Raji (cell line): ENCODE measurements around the gene HSD17B12.

Experiments
- POLR2A ChIP-seq: IDR thresholded peaks from 2 replicates; pipeline ENCODE4 v1.6.1; 2011; ENCODE audit warnings: low read depth, low read length, control low read depth; ENCODE audit not compliant: insufficient read depth

Gene HSD17B12

DNA sequence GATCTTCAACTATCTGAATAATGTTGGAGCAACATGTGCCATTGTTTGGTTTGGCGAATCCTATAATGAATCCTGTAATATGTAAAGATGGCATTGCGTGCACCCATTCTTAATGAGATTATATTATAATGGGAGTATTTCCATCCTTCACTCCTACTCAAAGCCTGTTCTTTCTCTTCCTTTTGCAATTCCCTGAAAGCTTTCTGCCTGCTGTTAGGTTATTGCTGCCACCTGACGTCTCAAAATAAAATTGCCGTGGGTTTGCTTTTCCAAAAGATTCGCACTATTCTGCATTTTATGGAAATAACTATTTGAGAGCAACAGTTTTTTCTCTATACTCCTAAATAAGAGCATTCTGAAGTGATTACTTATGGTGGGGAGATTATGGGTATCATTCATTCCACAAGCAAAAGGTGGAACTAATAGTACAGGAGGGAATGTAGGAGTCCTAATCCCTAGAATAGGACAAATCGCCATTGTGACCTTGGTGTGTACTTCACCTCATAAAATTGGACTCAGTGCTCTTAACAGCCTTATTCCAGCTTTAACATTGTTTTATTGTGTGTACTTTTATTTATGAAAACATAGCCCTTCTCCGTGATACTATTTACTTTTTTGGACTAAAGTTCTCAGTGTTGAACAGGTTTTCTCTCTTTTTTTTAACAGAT is 130.5 kb downstream of the HSD17B12 start:
- TF ChIP-seq POLR2A = no peak

DNA sequence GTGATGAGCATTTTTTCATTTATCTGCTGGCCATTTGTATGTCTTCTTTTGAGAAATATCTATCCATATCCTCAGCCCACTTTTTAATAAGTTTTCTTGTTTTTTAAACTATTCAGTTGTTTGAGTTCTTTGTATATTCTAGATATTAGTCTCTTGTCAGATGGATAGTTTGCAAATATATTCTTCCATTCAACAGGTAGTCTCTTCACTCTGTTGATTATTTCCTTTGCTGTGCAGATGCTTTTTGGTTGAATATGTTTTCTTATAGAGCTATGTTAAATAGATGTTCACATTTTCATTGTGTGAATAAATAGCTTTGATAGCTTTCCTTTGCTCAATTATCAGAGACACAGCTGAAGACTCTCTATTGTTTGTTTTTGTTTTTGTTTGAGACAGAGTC is 131.9 kb downstream of the HSD17B12 start:
- no peak for TF ChIP-seq POLR2A

DNA sequence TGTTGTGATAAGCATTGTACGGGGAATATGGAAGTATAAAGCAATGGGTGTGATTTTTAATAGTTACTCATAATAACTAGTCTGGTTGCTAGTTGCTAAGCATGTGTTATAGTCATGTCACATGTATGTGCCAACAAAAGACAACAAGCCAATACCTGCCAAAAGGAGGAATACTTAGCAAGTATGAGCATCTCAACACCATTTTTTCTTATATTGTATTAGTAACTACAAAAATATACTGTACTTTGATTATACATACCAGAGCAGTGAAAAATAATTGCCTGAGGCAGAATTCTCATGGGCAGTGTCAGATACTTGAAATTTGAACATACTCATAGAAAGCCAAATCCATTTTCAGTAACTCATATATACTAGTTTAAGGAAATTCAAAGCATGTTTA is 137.7 kb downstream of the HSD17B12 start:
- TF ChIP-seq POLR2A = no peak

DNA sequence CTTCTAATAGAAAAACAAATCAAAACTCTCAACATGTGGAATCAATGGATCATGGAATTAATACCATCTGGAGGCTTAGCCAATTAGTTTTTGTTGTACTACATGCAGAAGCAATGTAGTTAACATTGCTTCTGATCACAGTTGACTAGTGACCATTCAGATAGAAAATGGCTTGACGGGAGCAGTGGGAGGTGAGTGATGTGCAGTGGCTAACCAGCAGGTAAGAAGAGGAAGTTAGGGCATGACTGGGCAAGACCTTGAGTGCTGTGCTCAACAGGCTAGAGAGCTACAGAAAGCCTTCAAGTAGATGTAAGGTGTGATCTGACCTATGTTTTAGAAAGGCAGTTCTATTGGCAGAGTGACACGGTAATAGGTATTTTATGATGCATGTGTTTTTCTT is 139.4 kb downstream of the HSD17B12 start:
- no peak for TF ChIP-seq POLR2A

DNA sequence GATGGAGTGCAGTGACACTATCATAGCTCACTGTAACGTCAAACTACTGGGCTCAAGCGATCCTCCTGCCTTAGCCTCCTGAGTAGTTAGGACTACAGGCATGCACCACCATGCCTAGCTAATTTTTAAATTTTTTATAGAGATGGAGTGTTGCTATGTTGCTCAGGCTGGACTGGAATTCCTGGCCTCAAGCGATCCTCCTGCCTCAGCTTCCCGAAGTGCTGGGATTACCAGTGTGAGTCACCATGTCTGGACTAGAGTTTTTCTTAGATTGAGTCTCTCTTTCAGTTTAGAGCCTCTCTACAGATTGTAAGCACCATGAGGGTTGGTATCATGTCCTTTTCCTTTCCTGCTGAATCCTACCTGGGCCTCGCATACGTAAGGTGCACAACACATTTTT is 142.8 kb downstream of the HSD17B12 start:
- TF ChIP-seq POLR2A = no peak

DNA sequence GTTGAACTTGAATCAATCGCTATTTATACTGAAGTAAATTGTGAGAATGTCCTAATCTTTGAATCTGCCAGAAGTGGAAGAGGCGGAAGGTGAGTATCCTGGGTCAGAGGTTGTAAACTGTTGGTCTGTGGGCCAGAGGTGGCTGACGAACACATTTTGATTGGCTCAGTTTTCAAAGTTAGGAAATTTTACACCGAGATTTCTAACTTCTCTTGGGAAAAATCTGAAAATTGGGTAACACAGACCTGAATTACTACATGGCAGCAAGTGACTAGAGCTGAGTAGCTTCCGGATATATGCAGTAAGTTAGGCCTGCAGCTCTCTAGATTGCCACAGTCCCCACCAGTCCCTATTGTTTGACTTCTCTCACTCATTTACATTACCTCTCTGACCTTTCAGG is 143.3 kb downstream of the HSD17B12 start:
- TF ChIP-seq POLR2A = no peak

DNA sequence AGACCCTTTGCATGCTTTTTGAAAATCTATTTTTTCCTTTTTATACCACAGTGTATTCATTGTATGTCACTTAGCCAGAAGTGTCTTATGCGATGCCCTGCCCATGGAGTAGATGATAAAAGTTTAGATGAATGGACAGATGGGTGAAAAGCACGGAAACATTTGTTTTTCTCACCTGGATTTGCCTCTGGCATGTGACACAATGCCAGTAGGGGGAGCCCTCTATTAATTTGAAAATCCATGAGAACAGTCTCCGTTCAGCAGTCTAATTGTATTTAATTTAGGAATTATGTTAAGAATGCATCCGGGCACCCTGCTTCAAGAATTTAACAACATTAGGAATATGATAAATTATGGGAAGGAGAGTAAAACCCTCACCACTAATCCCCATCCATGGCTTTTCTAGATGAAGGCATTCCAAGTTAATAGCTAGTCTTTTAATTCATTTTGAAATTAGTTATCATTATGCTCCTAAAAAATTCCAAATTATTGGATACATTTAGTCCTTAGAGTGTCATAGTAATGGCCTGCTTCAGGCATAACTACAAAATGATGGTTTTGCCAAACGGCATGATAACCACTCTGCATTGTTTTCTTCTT is 144.8 kb downstream of the HSD17B12 start:
- no peak for TF ChIP-seq POLR2A

DNA sequence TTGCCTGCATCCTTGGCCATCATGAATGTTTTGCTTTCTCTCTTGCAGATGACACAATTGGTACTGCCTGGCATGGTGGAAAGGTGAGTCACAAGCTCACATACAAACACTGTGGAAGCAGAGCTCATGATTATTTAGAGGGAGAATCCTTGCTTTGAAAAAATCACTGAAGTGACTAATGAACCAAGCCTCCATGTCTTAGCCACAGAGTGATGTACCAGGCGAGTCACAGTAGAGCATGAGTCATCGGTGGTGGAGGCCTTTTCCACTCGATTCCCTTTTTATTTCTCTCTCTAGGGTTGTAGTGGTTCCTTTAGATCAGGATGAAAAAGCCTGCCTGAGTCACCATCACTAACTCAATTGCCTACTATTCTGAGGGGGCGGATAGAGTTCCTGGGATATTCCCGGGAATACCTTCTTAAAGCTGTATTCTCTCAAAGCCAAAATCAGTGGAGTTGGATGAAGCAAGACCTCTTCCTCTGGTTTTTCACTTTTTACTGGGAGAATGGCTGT is 150.4 kb downstream of the HSD17B12 start:
- TF ChIP-seq POLR2A = no peak

DNA sequence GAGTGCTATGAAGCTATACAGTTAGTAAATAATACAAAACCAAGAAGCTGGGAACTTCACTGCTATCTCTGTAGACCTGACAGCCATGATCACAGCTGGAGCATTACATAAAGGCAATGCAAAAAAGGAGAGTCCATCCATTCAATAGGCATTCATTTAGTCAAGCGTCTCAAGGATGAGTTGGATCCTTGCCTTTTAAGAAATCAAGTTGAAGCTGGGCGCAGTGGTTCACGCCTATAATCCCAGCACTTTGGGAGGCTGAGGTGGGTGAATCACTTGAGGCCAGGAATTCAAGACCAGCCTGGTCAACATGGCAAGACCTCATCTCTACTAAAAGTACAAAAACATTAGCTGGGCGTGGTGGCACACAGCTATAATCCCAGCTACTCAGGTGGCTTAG is 152.0 kb downstream of the HSD17B12 start:
- TF ChIP-seq POLR2A = no peak

DNA sequence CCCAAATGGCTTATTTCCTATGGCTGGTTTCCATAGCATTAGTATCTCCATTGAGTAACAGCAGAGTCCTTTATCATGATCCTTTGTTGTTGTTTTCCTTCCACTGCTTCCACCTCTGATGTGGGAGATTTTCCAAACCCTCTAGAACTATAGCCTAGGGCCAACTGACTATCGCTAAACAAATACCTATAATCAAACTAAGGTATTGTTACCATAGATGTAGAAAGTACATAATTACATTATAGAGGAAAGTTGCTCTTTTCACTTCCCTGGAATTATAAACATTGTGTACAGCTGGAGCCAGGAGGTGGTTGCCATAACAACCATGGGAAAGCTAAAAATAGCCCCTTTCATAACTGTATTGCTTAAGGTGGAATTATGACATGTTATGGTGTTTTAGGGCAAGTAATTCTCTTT is 153.1 kb downstream of the HSD17B12 start:
- TF ChIP-seq POLR2A = no peak

DNA sequence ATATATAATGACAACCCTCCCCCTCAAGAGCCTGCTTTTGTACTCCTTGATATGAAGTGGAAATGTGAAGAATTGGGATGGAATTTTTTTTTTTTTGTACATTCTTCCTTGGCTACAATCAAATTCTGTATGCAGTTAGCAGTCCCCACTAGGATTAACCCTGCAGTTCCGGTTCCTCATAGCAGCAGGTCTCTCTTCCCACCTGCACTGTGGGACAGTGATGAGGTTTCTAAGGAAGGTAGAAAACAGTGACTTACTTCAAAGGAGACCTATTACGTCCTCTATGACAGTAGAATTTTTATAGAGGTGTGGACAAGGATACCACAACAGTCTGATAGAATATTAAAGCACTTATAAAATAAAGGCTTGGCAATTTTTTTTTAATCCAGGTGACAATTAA is 153.7 kb downstream of the HSD17B12 start:
- TF ChIP-seq POLR2A = no peak

DNA sequence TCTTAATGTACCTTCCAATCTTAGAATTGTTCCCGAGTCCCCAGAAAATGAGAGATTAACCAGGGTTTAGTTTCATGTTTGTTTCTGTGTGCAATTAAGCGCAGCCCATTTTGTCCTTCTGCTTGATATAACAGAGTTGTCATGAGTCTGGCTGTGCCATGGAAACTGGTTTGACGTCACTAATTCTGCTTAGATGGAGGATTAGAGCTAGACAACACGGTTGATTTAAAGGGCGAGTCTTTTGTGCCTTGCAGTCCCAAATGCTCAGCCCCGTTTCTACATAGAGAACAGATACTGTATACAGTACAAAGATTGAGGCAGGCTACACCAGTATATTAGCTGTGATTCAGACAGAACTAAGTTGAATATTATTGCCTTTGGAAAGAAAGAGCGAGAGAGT is 154.6 kb downstream of the HSD17B12 start:
- no peak for TF ChIP-seq POLR2A

DNA sequence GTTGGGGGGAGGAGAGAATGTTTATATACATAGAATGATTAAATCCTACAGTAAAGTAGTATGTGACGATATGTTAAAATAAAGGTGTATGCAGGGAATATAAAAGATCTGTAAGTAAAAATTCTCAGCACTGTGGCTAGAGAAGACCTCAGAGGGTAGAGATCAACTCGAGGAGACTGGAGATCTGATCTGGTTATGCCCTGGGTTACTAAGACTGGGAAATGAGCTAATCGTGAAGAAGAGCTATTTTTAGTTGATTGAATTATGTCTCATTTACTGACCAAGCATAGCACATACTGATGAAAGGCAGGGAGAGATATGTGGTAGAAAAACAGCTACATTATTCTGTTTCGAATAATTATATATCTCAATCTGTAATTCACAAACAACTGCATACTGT is 157.3 kb downstream of the HSD17B12 start:
- no peak for TF ChIP-seq POLR2A

DNA sequence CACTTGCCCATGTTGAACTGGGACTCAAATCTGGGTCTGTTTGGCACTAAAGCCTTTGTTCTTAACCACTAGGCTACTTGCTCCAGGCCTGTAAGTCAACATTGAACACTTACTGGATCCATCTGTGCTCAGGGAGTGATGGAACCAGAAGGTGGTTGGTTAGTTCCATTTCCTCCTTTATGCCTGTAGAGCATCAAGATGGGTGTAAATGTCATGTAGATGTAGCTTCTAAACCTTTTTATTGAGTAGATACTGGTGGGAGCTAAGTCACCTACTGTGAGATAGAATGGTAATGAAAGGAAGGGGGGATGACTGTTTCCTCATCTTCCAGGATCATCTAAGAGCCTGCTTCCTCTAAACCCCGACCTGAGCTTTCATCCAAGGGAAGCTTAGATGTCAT is 161.5 kb downstream of the HSD17B12 start:
- TF ChIP-seq POLR2A = no peak

DNA sequence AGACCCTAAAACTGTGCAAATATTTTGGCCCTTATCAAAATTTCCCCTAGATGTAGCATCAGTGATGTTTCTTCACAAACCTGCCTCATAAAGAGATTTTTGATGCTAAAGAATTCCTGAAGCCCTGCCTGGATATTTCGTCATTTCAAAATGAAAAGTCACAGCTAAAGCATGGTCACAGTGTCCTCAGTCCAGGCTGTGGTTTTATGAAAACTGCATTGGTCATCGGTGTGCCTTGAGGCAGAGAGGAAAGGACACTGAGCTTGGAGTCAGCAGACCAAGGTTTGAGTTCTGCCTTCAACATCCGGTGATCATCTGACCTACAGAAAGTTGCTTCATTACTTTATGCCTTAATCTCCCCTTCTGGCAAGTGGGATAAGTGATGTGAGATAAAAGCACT is 165.3 kb downstream of the HSD17B12 start:
- TF ChIP-seq POLR2A = no peak

DNA sequence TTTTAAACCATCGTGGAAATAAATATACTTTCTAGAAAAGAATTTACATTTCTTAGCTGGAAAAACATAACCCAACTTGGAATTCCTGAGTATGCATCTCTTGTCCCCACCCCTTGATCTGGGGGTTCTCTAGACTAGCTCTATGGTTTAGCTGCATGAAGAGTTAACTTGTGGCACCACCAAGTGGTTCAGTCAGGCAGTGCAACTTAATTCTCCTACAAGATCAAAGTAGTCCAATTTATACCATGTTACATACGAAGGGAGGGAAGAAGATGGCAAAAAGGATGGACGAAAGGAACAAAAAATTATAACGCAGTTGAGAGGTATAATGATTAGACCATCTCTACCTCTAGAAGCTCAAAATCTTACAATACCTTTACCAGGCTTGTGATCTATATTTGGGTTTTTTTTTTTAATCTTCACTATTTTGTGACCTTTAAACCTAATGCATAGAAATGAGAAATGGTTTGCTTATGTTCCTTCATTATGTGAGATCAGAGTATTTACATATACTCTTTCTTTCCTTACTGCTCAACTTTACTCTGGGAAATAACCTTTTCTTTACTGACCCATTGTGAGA is 171.6 kb downstream of the HSD17B12 start:
- no peak for TF ChIP-seq POLR2A

DNA sequence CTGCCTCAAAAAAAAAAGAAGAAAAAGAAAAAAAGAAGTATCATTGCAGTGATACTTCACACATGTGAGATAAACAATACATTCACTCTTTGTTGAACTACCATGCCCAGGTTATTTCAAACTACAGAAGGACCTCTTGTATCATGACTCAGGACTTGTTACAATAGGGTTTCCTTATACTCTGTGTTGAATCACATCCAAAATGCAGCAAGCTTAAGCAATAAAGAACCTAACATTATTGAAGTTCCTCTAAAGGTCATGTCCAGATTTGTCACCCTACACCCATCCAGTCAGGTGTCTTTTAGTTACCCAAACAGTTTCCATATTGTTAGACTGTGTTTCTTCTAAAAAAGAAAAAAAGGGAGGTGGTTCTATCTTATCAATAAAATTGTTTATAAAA is 173.2 kb downstream of the HSD17B12 start:
- no peak for TF ChIP-seq POLR2A

DNA sequence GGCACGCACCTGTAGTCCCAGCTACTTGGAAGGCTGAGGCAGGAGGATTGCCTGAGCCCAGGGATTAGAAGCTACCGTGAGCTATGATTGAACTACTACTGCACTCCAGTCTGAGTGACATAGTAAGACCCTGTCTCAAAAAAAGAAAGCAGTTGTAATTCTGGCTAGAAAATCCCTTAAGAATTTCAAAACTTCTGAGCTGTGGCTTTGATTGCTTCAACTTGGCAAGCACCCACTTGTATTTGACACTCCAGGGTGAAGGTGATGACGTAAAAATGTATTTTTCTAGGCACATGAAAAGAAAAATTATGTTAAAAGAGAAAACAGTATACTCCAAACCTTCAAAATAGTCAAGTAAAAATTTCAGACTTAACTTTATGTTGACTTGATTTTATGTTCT is 176.5 kb downstream of the HSD17B12 start:
- TF ChIP-seq POLR2A = no peak
